Measurements from ENCODE around the gene NCOA5.
"Not testable (repeated sequence)": the region's sequence is repeated elsewhere in the genome, so short reads cannot be mapped to it uniquely, and the experiment has no call there.

The NCOA5 gene

GRCh38 chr20:46104262-46104661, 14.5 kb upstream of the NCOA5 start:
- no peak for TF ChIP-seq CTCF (IDR thresholded peaks at IDR 0.05; ENCODE audit: insufficient read depth, missing control alignments)
- FAIRE-seq (no peak), DNase-seq (ENCODE audit: insufficient read length, low spot score) (no peak)

GRCh38 chr20:46102940-46103339, 13.2 kb upstream of the NCOA5 start:
- DNase-seq (ENCODE audit: insufficient read length, low spot score) (no peak), FAIRE-seq (no peak)
- TF ChIP-seq CTCF (IDR thresholded peaks at IDR 0.05; ENCODE audit: insufficient read depth, missing control alignments), result no peak

GRCh38 chr20:46101957-46102356, 12.2 kb upstream of the NCOA5 start:
- FAIRE-seq (no peak), DNase-seq (ENCODE audit: insufficient read length, low spot score) (no peak)
- no peak for TF ChIP-seq CTCF (IDR thresholded peaks at IDR 0.05; ENCODE audit: insufficient read depth, missing control alignments)

DNA sequence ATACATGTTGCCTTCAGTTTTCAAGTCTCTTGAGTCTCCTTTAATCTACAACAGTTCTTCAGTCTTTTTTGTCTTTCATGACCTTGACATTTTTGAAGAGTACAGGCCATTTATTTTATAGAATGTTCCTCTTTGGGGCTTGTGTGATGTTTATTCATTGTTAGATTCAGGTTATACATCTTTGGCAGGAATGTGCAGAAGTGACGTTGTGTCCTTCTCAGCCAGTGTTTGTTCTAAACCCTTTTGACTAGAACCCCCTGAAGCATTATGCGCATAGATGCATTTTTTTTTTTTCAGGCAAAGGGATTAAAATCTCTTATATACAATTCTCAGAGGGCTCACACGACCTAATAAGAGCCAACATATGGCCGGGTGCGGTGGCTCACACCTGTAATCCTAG, 11.2 kb upstream of the NCOA5 start:
- no peak for TF ChIP-seq CTCF (IDR thresholded peaks at IDR 0.05; ENCODE audit: insufficient read depth, missing control alignments)
- FAIRE-seq (no peak), DNase-seq (ENCODE audit: insufficient read length, low spot score) (no peak)

- not testable (repeated sequence) for FAIRE-seq; DNase-seq (ENCODE audit: insufficient read length, low spot score)
These were observed 10.7 kb upstream of the NCOA5 start for GRCh38 chr20:46100444-46100843.

- no peak for DNase-seq (ENCODE audit: insufficient read length, low spot score)
- no peak for FAIRE-seq
- TF ChIP-seq CTCF (IDR thresholded peaks at IDR 0.05; ENCODE audit: insufficient read depth, missing control alignments), result no peak
These were observed 9.9 kb upstream of the NCOA5 start for GRCh38 chr20:46099491-46100287.

DNA sequence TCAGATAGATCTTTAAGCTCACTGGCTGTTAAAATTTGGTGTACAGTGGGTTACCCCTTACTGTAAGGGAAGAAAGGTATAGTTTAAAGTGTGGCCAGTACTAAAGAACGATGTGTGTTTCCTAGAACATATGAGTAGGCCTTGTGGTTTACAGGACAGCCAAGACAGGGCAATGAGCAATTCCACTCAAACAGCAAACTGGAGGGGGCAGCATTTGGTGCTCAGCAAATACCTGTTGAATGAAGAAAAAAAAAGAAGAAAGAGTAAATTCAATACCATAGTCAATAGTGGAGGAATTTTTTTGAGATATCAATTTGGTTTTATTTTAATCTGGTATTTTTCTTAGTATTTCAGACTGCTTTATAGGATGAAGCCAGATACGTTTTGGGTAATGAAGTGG, 3.8 kb upstream of the NCOA5 start:
- TF ChIP-seq CTCF (IDR thresholded peaks at IDR 0.05; ENCODE audit: insufficient read depth, missing control alignments), result no peak
- FAIRE-seq (no peak), DNase-seq (ENCODE audit: insufficient read length, low spot score) (no peak)

DNA sequence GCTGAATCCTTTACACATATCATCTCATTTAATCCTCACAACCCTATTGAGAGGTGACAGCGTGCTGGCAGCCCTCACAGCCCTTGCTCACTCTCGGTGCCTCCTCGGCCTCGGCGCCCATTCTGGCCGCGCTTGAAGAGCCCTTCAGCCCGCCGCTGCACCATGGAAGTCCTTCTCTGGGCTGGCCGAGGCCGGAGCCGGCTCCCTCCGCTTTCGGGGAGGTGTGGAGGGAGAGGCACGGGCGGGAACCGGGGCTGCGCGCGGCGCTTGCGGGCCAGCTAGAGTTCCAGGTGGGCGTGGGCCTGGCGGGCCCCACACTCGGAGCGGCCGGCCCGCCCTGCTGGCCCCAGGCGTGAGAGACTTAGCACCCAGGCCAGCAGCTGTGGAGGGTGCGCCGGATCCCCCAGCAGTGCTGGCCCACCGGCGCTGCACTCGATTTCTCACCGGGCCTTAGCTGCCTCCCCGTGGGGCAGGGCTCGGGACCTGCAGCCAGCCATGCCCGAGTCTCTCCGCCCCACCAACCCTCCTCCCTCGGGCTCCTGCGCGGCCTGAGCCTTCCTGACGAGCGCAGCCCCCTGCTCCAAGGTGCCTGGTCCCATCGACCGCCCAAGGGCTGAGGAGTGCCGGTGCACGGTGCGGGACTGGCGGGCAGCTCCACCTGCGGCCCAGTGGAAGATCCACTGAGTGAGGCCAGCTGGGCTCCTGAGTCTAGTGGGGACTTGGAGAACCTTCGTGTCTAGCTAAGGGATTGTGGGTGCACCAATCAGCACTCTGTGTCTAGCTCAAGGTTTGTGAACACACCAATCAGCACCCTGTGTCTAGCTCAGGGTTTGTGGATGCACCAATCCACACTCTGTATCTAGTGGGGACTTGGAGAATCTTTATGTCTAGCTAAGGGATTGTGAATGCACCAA, 2.1 kb upstream of the NCOA5 start:
- not testable (repeated sequence) for DNase-seq (ENCODE audit: insufficient read length, low spot score); FAIRE-seq

Data from D721Med (cell line).